ENCODE measurements around the gene TAPBPL.

DNA sequence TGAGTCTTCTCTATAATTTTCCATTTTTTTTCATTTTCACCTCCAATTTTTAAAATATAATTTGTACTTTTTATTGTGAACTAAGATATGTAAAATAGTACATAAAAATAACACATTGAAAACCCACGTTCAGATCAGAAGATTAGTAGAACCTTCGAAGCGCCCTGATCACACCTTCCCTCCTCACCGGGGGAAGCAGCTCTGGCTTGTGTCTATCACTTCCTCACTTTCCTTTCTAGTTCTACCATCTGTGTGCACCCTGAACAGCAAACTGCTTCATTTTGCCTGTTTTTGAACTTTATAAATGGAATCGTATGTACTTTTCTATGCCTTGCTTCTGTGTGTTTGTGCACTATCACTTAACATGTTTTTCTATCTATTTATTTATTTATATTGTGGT lies 18.9 kb upstream of the TAPBPL start:
- TF ChIP-seq, protein P1, sequence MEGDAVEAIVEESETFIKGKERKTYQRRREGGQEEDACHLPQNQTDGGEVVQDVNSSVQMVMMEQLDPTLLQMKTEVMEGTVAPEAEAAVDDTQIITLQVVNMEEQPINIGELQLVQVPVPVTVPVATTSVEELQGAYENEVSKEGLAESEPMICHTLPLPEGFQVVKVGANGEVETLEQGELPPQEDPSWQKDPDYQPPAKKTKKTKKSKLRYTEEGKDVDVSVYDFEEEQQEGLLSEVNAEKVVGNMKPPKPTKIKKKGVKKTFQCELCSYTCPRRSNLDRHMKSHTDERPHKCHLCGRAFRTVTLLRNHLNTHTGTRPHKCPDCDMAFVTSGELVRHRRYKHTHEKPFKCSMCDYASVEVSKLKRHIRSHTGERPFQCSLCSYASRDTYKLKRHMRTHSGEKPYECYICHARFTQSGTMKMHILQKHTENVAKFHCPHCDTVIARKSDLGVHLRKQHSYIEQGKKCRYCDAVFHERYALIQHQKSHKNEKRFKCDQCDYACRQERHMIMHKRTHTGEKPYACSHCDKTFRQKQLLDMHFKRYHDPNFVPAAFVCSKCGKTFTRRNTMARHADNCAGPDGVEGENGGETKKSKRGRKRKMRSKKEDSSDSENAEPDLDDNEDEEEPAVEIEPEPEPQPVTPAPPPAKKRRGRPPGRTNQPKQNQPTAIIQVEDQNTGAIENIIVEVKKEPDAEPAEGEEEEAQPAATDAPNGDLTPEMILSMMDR (IDR thresholded peaks at IDR 0.05): no peak
- TF ChIP-seq POLR2A (IDR thresholded peaks at IDR 0.05) (no peak), EP300 (IDR thresholded peaks at IDR 0.05) (no peak)

Measured in ovary (tissue), 3 donors.